Loucy (cell line): ENCODE measurements around the gene ZMYND8.
"Not testable (repeated sequence)": the region's sequence is repeated elsewhere in the genome, so short reads cannot be mapped to it uniquely, and the experiment has no call there.

Experiments used
- H2AFZ ChIP-seq: fragments of 200-600 bp; sonication (generic); 2 replicates; pipeline ENCODE4 v1.6.0; 2016; ENCODE audit warnings: antibody characterized with exemption, mild to moderate bottlenecking, low read length, moderate library complexity
- H3F3A ChIP-seq: fragments of 200-600 bp; 2 replicates; pipeline ENCODE4 v1.6.0; 2016; ENCODE audit warnings: antibody characterized with exemption, low read depth, mild to moderate bottlenecking
- H3K27me3 ChIP-seq: fragments of 200-600 bp; sonication (generic); 2 replicates; pipeline ENCODE4 v1.6.1; 2014; ENCODE audit warnings: low read length, mild to moderate bottlenecking; ENCODE audit not compliant: insufficient read depth, poor library complexity, severe bottlenecking
- H3K36me3 ChIP-seq: fragments of 200-600 bp; sonication (generic); 2 replicates; pipeline ENCODE4 v1.6.1; 2016; ENCODE audit warnings: low read length; ENCODE audit not compliant: insufficient read depth
- H3K4me1 ChIP-seq: fragments of 200-600 bp; sonication (generic); 2 replicates; pipeline ENCODE4 v1.5.1; 2014; ENCODE audit warnings: low read length, mild to moderate bottlenecking; ENCODE audit not compliant: insufficient read depth, poor library complexity, severe bottlenecking
- H3K4me2 ChIP-seq: fragments of 200-600 bp; sonication (generic); 2 replicates; pipeline ENCODE4 v1.6.0; 2014; ENCODE audit warnings: antibody characterized with exemption, low read length, low read depth, mild to moderate bottlenecking; ENCODE audit not compliant: poor library complexity, severe bottlenecking
- H3K4me3 ChIP-seq: fragments of 200-600 bp; sonication (generic); 2 replicates; pipeline ENCODE4 v1.5.1; 2014; ENCODE audit warnings: low read length, mild to moderate bottlenecking, mixed read lengths; ENCODE audit not compliant: poor library complexity, severe bottlenecking
- H3K79me2 ChIP-seq: fragments of 200-600 bp; sonication (generic); 2 replicates; pipeline ENCODE4 v1.6.1; 2014; ENCODE audit warnings: low read length; ENCODE audit not compliant: insufficient read depth
- H3K9ac ChIP-seq: fragments of 200-600 bp; sonication (generic); 2 replicates; pipeline ENCODE4 v1.6.0; 2014; ENCODE audit warnings: mild to moderate bottlenecking, low read depth, low read length, moderate library complexity; ENCODE audit not compliant: poor library complexity, severe bottlenecking
- H3K9me2 ChIP-seq: fragments of 200-600 bp; sonication (generic); replicated peaks from 2 replicates; pipeline ENCODE4 v1.6.1; 2016; ENCODE audit warnings: low read depth, low read length, mixed read lengths
- H3K9me3 ChIP-seq: fragments of 200-600 bp; sonication (generic); 2 replicates; pipeline ENCODE4 v1.6.1; 2014; ENCODE audit warnings: mild to moderate bottlenecking, antibody characterized with exemption, low read length, low read depth; ENCODE audit not compliant: insufficient read depth
- H4K20me1 ChIP-seq: fragments of 200-600 bp; sonication (generic); 2 replicates; pipeline ENCODE4 v1.6.0; 2014; ENCODE audit warnings: antibody characterized with exemption, low read length, mild to moderate bottlenecking; ENCODE audit not compliant: insufficient read depth, poor library complexity, severe bottlenecking
- EZH2phosphoT487 ChIP-seq: fragments of 200-600 bp; IDR thresholded peaks from 2 replicates; pipeline ENCODE4 v1.6.1; 2018; ENCODE audit warnings: antibody characterized with exemption, mild to moderate bottlenecking, moderate library complexity, borderline replicate concordance
- TF ChIP-seq, protein P1 (sequence below): fragments of 200-600 bp; sonication (generic); conservative IDR thresholded peaks from 2 replicates; pipeline ENCODE4 v1.5.1; 2014; ENCODE audit warnings: mild to moderate bottlenecking, antibody characterized with exemption, low read length

ZMYND8 gene

DNA sequence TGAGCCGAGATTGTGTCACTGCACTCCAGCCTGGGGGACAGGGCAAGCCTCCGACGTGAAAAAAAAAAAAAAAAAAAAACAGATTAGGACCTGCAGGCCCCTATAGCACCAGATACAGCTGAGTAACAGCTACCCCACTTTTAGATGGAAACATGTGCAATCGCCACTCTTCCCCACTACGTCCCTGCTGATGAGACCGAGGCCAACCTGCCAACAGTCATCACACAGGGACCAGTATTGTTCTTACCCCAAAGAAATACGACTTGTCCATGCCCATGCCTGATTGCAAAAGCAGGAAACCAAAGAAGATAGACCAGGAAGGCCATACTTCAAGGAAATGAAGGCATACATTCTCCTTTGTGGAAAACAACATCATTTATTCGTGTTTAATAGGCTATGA lies 45.8 kb downstream of the ZMYND8 start:
- Histone ChIP-seq H3K4me3 (no peak overlapping the region), H3K36me3 (peaks cover 80% of the 10 kb centered on the region), H3K4me2 (no peak overlapping the region), H3F3A (no peaks in the 10 kb centered on the region), H3K9ac (no peak overlapping the region), H2AFZ (no peak overlapping the region), H3K9me3 (no peaks in the 10 kb centered on the region), H3K9me2 (no peaks in the 10 kb centered on the region), H3K4me1 (no peaks in the 10 kb centered on the region), H3K27me3 (no peaks in the 10 kb centered on the region), H3K79me2 (peaks cover 94% of the 10 kb centered on the region), H4K20me1 (peaks cover 85% of the 10 kb centered on the region)
- TF ChIP-seq, protein P1, sequence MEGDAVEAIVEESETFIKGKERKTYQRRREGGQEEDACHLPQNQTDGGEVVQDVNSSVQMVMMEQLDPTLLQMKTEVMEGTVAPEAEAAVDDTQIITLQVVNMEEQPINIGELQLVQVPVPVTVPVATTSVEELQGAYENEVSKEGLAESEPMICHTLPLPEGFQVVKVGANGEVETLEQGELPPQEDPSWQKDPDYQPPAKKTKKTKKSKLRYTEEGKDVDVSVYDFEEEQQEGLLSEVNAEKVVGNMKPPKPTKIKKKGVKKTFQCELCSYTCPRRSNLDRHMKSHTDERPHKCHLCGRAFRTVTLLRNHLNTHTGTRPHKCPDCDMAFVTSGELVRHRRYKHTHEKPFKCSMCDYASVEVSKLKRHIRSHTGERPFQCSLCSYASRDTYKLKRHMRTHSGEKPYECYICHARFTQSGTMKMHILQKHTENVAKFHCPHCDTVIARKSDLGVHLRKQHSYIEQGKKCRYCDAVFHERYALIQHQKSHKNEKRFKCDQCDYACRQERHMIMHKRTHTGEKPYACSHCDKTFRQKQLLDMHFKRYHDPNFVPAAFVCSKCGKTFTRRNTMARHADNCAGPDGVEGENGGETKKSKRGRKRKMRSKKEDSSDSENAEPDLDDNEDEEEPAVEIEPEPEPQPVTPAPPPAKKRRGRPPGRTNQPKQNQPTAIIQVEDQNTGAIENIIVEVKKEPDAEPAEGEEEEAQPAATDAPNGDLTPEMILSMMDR: no peak
- no peak for TF ChIP-seq EZH2phosphoT487

DNA sequence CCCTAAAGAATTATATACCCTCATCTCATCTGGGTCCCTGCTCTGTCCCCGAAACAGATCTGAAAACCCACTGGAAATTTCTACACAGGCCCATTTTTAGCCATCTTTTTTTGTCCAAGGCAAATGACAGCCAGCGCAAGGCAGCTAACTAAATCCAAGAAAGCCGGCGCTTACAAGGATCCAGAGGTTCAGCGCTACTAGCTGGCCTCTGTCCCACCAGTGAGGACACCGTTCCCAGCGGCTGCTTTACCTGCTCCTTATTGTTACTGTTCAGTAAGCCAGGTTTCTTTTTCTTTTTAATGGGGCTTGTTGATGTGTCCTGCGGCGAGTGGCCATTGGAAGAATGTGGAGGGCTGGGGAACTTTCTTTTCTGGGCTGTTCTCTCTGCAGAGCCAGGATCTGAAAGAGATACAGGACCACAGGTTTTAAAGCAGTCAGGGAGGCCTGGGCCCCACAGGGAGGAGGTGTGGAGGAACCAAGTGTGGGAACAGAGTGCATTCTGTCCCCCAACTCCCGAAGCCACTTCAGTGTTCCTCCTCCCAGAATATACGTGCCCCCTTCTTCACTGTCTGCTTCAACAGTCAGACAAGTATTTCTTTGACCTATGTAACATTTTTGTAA lies 46.6 kb downstream of the ZMYND8 start:
- Histone ChIP-seq H3K9me3 (no peaks in the 10 kb centered on the region), H2AFZ (no peak overlapping the region), H3K9me2 (no peaks in the 10 kb centered on the region), H3K27me3 (no peaks in the 10 kb centered on the region), H3K4me1 (no peaks in the 10 kb centered on the region), H3K9ac (no peak overlapping the region), H3K36me3 (peaks cover 83% of the 10 kb centered on the region), H3K4me2 (no peak overlapping the region), H3K4me3 (no peak overlapping the region), H3K79me2 (peaks cover 93% of the 10 kb centered on the region), H4K20me1 (peaks cover 78% of the 10 kb centered on the region), H3F3A (no peaks in the 10 kb centered on the region)
- TF ChIP-seq, protein P1: no peak
- TF ChIP-seq EZH2phosphoT487: no peak

DNA sequence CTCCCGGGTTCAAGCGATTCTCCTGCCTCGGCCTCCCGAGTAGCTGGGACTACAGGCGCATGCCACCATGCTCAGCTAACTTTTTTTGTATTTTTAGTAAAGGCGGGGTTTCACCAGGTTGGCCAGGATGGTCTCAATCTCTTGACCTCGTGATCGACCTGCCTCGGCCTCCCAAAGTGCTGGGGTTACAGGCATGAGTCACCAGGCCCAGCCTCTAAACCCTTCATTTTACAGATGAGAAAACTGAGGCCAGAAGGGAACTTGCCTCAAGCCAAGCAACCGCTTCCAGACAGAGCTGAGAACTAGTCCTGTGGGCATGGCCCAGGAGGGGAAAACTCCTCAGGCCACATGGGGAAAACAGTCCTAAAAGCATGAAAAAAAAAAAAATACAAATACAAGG lies 47.1 kb downstream of the ZMYND8 start:
- peaks cover 83% of the 10 kb centered on the region for H3K36me3 ChIP-seq
- no peak for TF ChIP-seq EZH2phosphoT487
- TF ChIP-seq, protein P1: no peak

GRCh38 chr20:47307569-47307968 lies 48.9 kb downstream of the ZMYND8 start:
- Histone ChIP-seq H4K20me1 (peaks cover 80% of the 10 kb centered on the region), H3K36me3 (peaks cover 95% of the 10 kb centered on the region), H3K79me2 (peaks cover 95% of the 10 kb centered on the region)
- H2AFZ ChIP-seq, H3F3A ChIP-seq, H3K9me2 ChIP-seq, H3K4me3 ChIP-seq, H3K9me3 ChIP-seq, H3K4me2 ChIP-seq, H3K27me3 ChIP-seq, H3K9ac ChIP-seq, H3K4me1 ChIP-seq: not testable (repeated sequence)

More for the DNA sequence above, 47.1 kb downstream of the ZMYND8 start:
- H4K20me1 ChIP-seq: peaks cover 78% of the 10 kb centered on the region
- no peak overlapping the region for H3K4me2 ChIP-seq
- no peak overlapping the region for H2AFZ ChIP-seq
- H3K4me1 ChIP-seq: no peaks in the 10 kb centered on the region
- H3K9me2 ChIP-seq: no peaks in the 10 kb centered on the region
- no peak overlapping the region for H3K4me3 ChIP-seq
- no peaks in the 10 kb centered on the region for H3K27me3 ChIP-seq
- H3K9me3 ChIP-seq: no peaks in the 10 kb centered on the region
- H3F3A ChIP-seq: no peaks in the 10 kb centered on the region
- H3K9ac ChIP-seq: no peak overlapping the region
- peaks cover 93% of the 10 kb centered on the region for H3K79me2 ChIP-seq
